Urinary bladder (tissue), 4 donors: ENCODE results near the gene KSR2. TPM values are rescaled to one million over a fixed set of nuclear protein-coding genes. Genes with fewer than 3 reads are reported as not detected.

ENCODE experiments used
- DNase-seq: peaks from one replicate; pipeline ENCODE4 v3.0.0-alpha.2; 2015; ENCODE audit errors: extremely low spot score
- H3K27ac ChIP-seq: one replicate; pipeline ENCODE4 v1.5.1; 2013; ENCODE audit warnings: low read depth, mild to moderate bottlenecking, moderate library complexity
- H3K36me3 ChIP-seq: one replicate; pipeline ENCODE4 v1.6.1; 2013; ENCODE audit warnings: mild to moderate bottlenecking, moderate library complexity; ENCODE audit not compliant: insufficient read depth
- H3K4me1 ChIP-seq: one replicate; pipeline ENCODE4 v1.6.1; 2013; ENCODE audit warnings: mild to moderate bottlenecking, moderate library complexity; ENCODE audit not compliant: insufficient read depth
- H3K4me3 ChIP-seq: one replicate; pipeline ENCODE4 v1.5.1; 2013; ENCODE audit warnings: low read depth, low read length
- WGBS: extraction: QIAGEN DNeasy Blood & Tissue Kit; methylation state at CpG from one replicate; pipeline ENCODE4 v1.1.7; 2013; 5-methylcytosine and 5-hydroxymethylcytosine counted together
- polyA plus RNA-seq: library from polyadenylated mRNA; stranded (reverse); fragments of 200-250 nt; gene quantifications from one replicate; pipeline ENCODE4 v1.2.3, GENCODE V29; 2013
- total RNA-seq: library from RNA; depleted of rRNA; stranded (reverse); fragments of >200 nt; gene quantifications from one replicate; pipeline ENCODE4 v1.2.3, GENCODE V29; 2014
- donor health status: healthy with polysubstance abuse.
- donor health status: healthy.

Gene KSR2
- total and polyA plus RNA-seq, 2 donors, result 0.05 to 0.32 TPM

DNA sequence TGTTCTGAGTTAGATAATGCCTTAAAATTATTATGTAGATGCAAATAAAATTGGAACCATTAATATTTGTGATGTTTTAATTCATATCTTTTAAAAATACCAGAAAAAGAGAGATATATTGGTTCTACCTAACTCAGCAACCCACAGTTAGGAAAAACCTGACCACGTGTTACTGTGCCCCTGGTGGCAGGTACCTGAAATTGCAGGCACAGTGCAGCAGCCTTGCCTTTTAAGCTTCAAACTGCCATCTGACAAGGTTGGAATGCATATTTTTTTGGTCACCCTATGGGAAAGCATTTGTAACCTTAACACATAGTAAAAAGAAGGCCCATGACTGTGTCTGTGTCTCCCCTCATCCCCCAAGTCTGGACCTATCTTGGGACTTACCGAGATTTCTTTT, 498.0 kb downstream of the KSR2 start:
- Histone ChIP-seq H3K36me3 (no peaks in the 10 kb centered on the region), H3K27ac (no peak overlapping the region), H3K4me3 (no peak overlapping the region), H3K4me1 (no peaks in the 10 kb centered on the region)
- 54% methylated on average over 2 of the region's 2 CpGs for WGBS
- DNase-seq, result no peak

DNA sequence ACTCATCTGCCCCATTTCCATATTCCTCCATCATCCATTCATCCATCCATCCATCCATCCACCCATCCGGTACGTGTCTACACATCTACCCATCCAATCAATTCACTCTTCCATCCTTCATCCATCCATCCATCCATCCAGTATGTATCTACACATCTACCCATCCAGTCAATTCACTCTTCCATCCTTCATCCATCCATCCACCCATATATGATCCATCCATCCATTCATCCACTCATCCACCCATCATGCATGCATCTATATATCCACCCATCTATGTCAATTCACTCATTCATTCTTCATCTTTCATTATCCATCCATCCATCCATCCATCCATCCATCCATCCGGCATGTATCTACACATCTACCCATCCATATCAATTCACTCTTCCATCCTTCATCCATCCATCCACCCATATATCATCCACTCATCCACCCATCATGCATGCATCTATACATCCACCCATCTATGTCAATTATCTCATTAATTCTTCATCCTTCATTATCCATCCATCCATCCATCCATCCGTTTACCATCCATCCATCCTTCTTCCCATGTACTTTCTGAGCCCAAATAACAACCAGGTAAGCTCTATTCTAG, 498.8 kb downstream of the KSR2 start:
- no peaks in the 10 kb centered on the region for H3K4me1 ChIP-seq
- no peak overlapping the region for H3K27ac ChIP-seq
- WGBS, result 67% methylated on average over 4 of the region's 4 CpGs
- no peak for DNase-seq
- no peak overlapping the region for H3K4me3 ChIP-seq
- H3K36me3 ChIP-seq, result no peaks in the 10 kb centered on the region

DNA sequence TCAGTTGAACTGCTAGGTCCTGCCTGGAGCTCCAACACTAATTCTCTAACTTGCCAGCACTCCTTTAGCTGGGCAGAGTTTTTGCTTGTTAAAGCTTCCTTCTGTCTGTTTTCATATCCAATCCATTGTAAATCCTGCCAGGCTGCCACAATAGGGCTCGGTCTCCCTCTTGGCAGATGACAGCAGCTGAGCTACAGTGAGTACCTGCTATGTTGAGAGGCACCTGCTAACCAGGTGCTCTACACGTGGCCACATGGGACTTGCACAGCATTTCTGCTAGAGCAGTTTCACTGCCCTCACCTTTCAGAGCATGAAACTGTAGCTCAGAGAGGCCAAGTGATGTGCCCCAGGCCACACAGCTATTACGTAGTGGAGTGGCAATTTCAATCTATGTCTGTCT, 500.8 kb downstream of the KSR2 start:
- Histone ChIP-seq H3K4me1 (no peaks in the 10 kb centered on the region), H3K36me3 (no peaks in the 10 kb centered on the region), H3K4me3 (no peak overlapping the region), H3K27ac (no peak overlapping the region)
- DNase-seq, result no peak
- 66% methylated on average over 3 of the region's 3 CpGs for WGBS

DNA sequence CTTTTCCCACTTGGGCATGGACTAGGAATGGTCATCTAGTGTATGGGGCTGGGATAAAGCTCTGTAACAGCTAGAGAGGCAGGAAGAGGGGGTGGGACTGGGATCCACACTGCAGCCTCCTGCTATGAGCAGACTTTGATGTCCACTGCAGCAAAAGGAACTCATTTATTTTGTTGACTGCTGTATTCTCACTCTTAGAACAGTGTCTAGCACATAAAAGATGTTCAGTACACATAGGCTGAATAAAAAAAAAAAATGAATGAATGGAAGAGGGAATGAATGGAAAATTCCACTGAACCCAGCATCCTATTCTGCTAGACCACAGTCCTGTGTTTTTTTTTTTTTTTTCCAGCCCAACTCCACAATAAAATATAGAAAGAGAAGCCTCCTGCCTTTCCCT, 501.2 kb downstream of the KSR2 start:
- Histone ChIP-seq H3K4me3 (no peak overlapping the region), H3K27ac (no peak overlapping the region), H3K4me1 (no peaks in the 10 kb centered on the region), H3K36me3 (no peaks in the 10 kb centered on the region)
- no peak for DNase-seq

DNA sequence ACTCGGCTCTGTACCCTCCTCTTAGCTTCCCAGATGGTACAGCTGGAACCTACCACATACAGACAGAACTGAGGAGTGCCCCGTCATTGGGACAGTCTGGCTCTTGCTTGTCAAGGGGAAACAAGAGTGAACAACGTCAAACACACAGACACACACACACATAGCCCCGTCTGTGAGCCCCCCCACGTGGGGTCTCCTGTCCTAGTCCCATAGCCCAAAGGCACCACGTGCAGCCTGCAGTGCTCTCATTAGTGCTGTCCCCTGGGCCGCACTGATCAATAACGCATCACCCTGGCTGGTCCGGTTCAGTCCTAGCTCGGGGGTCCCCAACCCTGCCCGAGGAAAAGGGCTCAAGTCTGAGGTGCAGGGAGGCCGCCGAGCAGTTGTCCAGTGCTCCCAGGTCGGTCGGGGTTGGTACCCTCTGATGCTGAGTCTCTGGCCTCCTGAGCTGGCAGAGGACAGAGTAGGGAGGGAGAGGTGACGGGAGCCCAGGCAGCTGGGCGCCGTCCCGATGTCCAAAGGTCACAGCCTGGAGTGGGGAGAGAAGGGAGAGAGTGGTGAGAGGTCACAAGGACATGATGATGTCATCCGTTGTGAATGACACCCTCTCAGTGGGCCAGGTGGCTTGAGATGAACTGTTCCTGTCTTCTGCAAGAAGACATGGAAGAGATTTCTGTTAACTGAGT, 502.0 kb downstream of the KSR2 start:
- H3K27ac ChIP-seq, result no peak overlapping the region
- H3K4me3 ChIP-seq, result no peak overlapping the region
- WGBS, result 70% methylated on average over 20 of the region's 20 CpGs
- H3K36me3 ChIP-seq, result no peaks in the 10 kb centered on the region
- H3K4me1 ChIP-seq, result no peaks in the 10 kb centered on the region
- no peak for DNase-seq

DNA sequence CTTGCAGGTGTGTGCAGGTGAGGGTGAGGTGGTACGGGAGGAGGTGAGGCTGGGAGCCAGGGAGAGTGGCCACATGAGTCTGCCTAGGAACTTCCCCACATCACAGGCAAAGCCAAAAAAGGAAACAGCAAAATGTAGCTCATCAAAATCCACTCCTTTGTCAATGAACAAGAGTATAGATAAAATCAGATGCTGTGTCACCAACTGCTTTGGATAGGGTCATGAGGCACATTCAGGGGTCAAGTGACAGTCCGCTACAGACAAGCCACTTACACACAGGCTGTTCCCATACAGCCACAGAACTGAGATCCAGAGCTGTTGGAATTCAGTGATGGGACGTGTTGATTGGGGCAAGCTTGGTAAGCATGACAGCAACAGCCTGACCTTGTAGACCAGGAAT, 507.1 kb downstream of the KSR2 start:
- DNase-seq, result no peak
- no peak overlapping the region for H3K27ac ChIP-seq

DNA sequence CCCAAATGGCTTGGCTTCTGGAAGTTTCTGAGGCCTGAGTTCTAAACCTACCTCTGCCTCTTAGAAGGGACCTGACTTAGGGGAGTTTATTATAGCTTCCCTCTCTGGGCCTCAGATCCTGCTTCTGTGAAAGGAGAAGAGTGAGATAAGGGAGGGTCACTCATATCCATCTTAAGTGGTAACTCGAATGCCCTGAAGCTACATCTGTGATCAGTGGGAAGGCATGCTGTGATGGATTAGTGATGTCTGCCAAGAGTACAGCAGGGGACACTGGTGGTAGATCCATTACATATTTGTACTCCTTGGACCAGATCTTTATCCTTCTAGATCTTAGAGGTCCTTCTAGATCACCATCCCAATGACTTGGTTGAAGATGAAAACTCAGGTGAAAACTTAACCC, 509.6 kb downstream of the KSR2 start:
- no peak overlapping the region for H3K4me3 ChIP-seq
- 63% methylated on average over 1 of the region's 1 CpG for WGBS
- no peak for DNase-seq

More for the DNA sequence above, 507.1 kb downstream of the KSR2 start:
- Histone ChIP-seq H3K4me3 (no peak overlapping the region), H3K36me3 (no peaks in the 10 kb centered on the region), H3K4me1 (no peaks in the 10 kb centered on the region)
- 77% methylated on average over 3 of the region's 3 CpGs for WGBS

DNA sequence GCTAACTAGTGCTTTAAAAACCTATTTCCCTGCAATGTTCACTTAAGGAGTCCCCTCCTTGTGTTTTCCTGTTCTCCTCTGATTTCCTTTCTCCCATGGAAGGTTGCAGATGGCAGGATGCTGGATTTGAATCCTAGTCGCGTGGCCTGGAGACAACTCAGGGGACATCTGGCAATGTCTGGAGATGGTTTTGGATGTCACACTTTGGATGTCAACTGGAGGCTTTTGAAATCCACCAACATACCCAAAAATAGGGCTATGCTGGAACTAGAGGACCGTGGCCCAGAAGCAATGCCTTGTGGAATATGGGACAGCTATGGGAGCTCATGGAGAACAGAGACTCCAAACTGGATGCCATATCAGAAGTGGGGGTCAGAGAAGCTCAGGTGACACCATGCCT, 511.6 kb downstream of the KSR2 start:
- DNase-seq, result no peak
- Histone ChIP-seq H3K36me3 (no peaks in the 10 kb centered on the region), H3K27ac (no peak overlapping the region), H3K4me1 (no peaks in the 10 kb centered on the region), H3K4me3 (no peak overlapping the region)
- 89% methylated on average over 3 of the region's 3 CpGs for WGBS

More for the DNA sequence above, 509.6 kb downstream of the KSR2 start:
- Histone ChIP-seq H3K4me1 (no peaks in the 10 kb centered on the region), H3K27ac (no peak overlapping the region), H3K36me3 (no peaks in the 10 kb centered on the region)

DNA sequence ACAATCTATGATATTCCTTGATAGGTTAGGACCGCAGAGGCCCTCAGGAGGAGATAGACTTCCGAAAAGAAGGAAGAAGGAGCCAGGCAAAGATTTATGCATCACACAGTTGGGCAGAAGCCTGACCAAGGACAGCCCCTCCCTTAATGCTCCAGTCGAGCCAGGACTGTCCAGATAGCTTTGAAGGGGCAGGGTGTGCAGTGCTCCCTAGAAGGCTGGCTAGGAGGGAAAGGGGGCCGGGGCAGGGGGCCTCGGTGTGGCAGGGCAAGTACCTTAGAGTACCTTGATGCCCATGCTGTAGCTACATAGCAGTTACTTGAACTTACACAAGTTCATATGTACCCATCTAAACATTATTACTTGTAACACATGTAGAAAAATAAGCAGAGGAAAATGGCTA, 512.7 kb downstream of the KSR2 start:
- no peaks in the 10 kb centered on the region for H3K4me1 ChIP-seq
- 68% methylated on average over 5 of the region's 5 CpGs for WGBS
- no peak for DNase-seq
- no peak overlapping the region for H3K4me3 ChIP-seq
- H3K27ac ChIP-seq, result no peak overlapping the region
- no peaks in the 10 kb centered on the region for H3K36me3 ChIP-seq

DNA sequence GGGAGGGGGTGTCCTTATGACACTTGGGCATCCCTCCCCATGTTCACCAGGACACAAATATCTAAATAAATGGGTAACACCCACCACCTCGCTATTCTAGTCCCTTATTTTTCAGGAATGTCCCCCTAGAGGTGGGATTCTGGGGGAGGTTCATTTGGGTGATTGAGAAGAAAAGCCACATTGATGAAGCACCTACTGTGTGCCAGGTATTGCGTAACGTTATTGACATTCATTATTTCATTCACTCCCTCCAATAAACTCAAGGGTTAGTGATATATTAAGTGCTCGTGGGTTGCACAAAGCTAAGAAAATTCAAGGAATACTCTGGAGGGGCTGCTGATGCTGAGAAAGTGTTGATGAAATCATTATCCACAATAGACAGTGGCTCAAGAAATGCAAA, 514.8 kb downstream of the KSR2 start:
- Histone ChIP-seq H3K36me3 (no peaks in the 10 kb centered on the region), H3K4me1 (no peaks in the 10 kb centered on the region), H3K4me3 (no peak overlapping the region), H3K27ac (no peak overlapping the region)
- DNase-seq, result no peak
- WGBS, result 80% methylated on average over 4 of the region's 4 CpGs

DNA sequence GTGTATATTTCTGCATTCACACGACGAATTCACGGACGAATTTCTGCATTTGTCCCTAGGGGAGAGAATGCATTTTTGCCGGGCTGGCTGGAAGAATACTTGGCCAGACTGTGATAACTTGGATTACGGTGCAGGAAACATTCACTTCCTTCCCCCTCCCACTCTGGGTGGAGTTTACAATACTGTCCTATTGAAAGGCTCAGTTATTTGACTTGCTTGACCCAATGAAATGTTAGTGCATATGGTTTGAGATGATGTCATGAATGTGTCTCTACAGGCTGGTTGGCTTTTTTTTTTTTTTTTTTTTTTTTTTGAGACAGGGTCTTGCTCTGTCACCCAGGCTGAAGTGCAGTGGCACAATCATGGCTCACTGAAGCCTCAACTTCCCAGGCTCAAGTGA, 516.7 kb downstream of the KSR2 start:
- DNase-seq, result no peak
- Histone ChIP-seq H3K4me3 (no peak overlapping the region), H3K27ac (no peak overlapping the region), H3K36me3 (no peaks in the 10 kb centered on the region), H3K4me1 (no peaks in the 10 kb centered on the region)
- WGBS, result 42% methylated on average over 6 of the region's 6 CpGs

DNA sequence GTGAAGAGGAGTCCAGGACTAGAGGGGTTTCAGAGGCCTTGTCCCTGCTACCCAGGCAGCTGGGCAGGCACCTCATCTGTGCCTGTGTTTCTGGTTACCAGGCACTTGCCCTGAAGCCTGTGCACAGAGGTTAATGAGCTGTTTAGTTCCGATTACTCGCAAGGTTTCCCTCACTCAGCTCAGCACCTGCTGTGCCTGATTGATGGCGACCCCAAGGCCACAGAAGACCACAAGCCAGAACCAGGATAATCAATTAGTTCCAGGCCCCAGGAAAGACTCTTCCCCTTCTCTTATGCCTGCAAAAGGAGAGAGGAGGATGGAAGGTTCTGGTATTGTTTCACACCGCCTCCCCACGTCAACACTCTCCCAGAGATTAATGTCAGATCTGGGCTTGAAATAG, 518.6 kb downstream of the KSR2 start:
- no peak for DNase-seq
- 42% methylated on average over 5 of the region's 5 CpGs for WGBS
- Histone ChIP-seq H3K4me3 (no peak overlapping the region), H3K36me3 (no peaks in the 10 kb centered on the region), H3K4me1 (no peaks in the 10 kb centered on the region), H3K27ac (no peak overlapping the region)

DNA sequence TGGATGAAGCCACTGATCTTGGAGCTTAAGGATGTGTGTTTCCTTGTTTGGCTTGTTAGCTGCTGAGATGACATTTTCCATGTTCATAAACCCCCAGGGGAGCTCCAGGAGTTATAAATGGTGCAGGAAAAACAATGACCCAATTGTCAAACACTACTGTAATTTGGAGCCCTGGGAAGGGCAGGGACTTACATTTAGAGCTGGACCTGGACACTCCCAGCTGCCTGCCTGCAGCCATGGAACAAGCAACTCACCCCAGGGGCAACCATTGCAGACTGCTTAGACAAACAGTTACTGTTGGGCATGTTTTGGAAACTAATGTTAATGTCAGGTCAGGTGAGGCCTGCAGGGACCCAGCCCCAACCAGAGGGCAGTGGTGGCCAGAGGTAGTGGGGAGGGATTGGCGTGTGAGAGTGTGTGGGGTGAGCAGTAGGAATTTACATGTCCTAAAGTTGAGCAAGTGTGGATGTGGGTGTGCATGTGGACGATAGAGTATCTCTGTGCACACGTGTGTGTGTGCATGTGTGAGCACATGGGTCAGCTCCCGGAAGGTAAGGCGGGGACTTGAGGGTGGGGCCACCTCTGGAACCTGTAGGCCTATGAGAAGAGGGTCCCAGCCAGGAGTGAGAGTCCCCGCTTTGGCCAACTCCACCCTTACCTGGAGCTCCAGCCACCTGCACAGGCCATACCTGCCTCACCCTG, 521.0 kb downstream of the KSR2 start:
- no peak for DNase-seq
- 86% methylated on average over 6 of the region's 6 CpGs for WGBS
- no peaks in the 10 kb centered on the region for H3K4me1 ChIP-seq
- no peaks in the 10 kb centered on the region for H3K36me3 ChIP-seq
- no peak overlapping the region for H3K4me3 ChIP-seq
- no peak overlapping the region for H3K27ac ChIP-seq

DNA sequence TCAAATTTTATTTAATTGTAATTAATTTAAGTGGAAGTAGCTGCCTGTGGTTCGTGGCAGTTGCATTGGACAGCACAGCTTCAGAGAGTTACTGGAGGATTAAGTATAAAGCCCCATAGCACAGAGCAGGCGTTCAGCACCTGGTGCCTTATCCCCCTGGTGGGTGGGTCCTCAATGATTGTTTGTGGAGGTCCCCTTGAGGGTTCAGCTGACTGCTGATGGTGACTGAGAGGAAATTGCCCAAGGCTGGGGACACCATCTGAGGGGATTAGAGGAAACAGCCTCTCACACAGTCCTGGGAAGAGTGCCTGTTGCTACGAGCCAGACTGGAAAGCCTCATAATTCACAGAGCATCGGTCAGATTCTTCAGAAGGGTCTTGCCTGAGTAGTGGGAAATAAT, 524.0 kb downstream of the KSR2 start:
- Histone ChIP-seq H3K36me3 (no peaks in the 10 kb centered on the region), H3K27ac (no peak overlapping the region), H3K4me1 (no peaks in the 10 kb centered on the region), H3K4me3 (no peak overlapping the region)
- DNase-seq, result no peak
- WGBS, result 21% methylated on average over 4 of the region's 4 CpGs
